Astrocyte (in vitro differentiated cells and primary cell): Measurements from ENCODE around the gene SERF2.
"Not testable (repeated sequence)": the region's sequence is repeated elsewhere in the genome, so short reads cannot be mapped to it uniquely, and the experiment has no call there.

Source experiments
- EZH2 ChIP-seq: IDR thresholded peaks from 2 replicates; pipeline ENCODE4 v1.6.1; 2012; ENCODE audit warnings: mild to moderate bottlenecking, low read length, inconsistent platforms; ENCODE audit not compliant: insufficient read depth
- TF ChIP-seq, protein P1 (sequence below): IDR thresholded peaks from 2 replicates; pipeline ENCODE4 v1.5.1; 2011; ENCODE audit warnings: low read depth, mild to moderate bottlenecking, inconsistent platforms, low read length, moderate library complexity; ENCODE audit not compliant: insufficient read depth

DNA sequence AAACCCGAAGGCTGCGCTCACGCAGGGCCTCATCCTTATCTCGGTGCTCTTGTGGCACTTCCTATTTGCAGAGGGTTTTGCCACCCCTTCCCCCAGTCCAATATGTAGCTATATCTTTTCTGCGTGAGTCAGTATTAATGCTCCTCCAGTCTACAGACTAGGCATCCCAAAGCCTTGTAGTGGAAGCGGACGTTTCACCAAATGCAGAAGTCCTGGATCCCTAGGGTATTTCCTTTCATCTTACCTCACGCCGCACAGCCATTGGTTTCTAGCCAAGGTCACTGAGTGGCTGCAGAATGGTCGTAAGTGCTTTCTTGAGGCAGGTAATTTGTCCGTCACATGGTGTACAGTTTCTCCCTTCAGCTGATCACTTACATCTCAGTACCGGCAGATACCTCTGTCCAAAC is 45.2 kb upstream of the SERF2 start:
- TF ChIP-seq, protein P1, sequence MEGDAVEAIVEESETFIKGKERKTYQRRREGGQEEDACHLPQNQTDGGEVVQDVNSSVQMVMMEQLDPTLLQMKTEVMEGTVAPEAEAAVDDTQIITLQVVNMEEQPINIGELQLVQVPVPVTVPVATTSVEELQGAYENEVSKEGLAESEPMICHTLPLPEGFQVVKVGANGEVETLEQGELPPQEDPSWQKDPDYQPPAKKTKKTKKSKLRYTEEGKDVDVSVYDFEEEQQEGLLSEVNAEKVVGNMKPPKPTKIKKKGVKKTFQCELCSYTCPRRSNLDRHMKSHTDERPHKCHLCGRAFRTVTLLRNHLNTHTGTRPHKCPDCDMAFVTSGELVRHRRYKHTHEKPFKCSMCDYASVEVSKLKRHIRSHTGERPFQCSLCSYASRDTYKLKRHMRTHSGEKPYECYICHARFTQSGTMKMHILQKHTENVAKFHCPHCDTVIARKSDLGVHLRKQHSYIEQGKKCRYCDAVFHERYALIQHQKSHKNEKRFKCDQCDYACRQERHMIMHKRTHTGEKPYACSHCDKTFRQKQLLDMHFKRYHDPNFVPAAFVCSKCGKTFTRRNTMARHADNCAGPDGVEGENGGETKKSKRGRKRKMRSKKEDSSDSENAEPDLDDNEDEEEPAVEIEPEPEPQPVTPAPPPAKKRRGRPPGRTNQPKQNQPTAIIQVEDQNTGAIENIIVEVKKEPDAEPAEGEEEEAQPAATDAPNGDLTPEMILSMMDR = not testable (repeated sequence)
- not testable (repeated sequence) for TF ChIP-seq EZH2
